ENCODE data around the gene NISCH. TPM values are rescaled to one million over a fixed set of nuclear protein-coding genes. Genes with fewer than 3 reads are reported as not detected.

Gene NISCH
- total RNA-seq, 1 experiment from 2014 or later = 72.8 TPM

GRCh38 chr3:52435246-52436101, 19.9 kb upstream of the NISCH start:
- H3K9me3 ChIP-seq (ENCODE audit: control insufficient read depth in 1 of 2, insufficient read depth in 1 of 2, low read depth in 1 of 2, low read length in 2 of 2) = no peaks in the 10 kb centered on the region
- RAD21 ChIA-PET (ENCODE audit: low non-redundant PET in 1 of 2, low total read pairs in 2 of 2, uncharacterized antibody in 2 of 2, unreplicated experiment in 2 of 2) = no interaction called here
- no peaks in the 10 kb centered on the region for H3K27me3 ChIP-seq (ENCODE audit: insufficient read depth, low read length)
- H3K27ac ChIP-seq (ENCODE audit: low read depth, low read length) = no peak overlapping the region
- H3K9ac ChIP-seq (ENCODE audit: low read length) = no peak overlapping the region
- DNase-seq (ENCODE audit: low read depth, low spot score) (no peak), ATAC-seq (no peak)
- no peak overlapping the region for H2AFZ ChIP-seq (ENCODE audit: low read depth, low read length, poor library complexity, severe bottlenecking)
- POLR2A ChIA-PET = no interaction called here
- TF ChIP-seq EGR1 (IDR thresholded peaks at IDR 0.05; ENCODE audit: low read depth) (no peak), SIN3A (IDR thresholded peaks at IDR 0.05; ENCODE audit: low read depth) (no peak), REST (IDR thresholded peaks at IDR 0.05; ENCODE audit: low read depth) (no peak), ATF3 (IDR thresholded peaks at IDR 0.05) (no peak)
- H3K9me2 ChIP-seq (ENCODE audit: insufficient read depth) = no peaks in the 10 kb centered on the region
- no peaks in the 10 kb centered on the region for H3K4me1 ChIP-seq (ENCODE audit: control insufficient read depth in 1 of 2, insufficient read depth in 2 of 2, low read length in 2 of 2)
- no TSS peak for BruUV-seq (replicated peaks)
- no peaks in the 10 kb centered on the region for H3K36me3 ChIP-seq (ENCODE audit: control insufficient read depth in 1 of 2, insufficient read depth in 2 of 2, low read length in 2 of 2)
- CTCF ChIA-PET = no interaction called here
- H3K4me2 ChIP-seq (ENCODE audit: low read length) = no peak overlapping the region
- no peaks in the 10 kb centered on the region for H4K20me1 ChIP-seq (ENCODE audit: insufficient read depth)
- H3K79me2 ChIP-seq (ENCODE audit: insufficient read depth, low read length) = no peaks in the 10 kb centered on the region
- intact Hi-C loops (cut with micrococcal nuclease) = no loop called here
- no peak overlapping the region for H3K4me3 ChIP-seq (replicated peaks in 1 of 2; ENCODE audit: low read depth in 1 of 2, low read length in 2 of 2)

All from HCT116 (cell line).